ENCODE results near the gene PTCD1. TPM values are rescaled to one million over a fixed set of nuclear protein-coding genes. Genes with fewer than 3 reads are reported as not detected.

The PTCD1 gene
- total and polyA plus RNA-seq, 9 of the 15 experiments (the other 6 are each of a cell fraction or from before 2014, with no cell fraction given), result 0.46 to 17.1 (median 6.2) TPM

GRCh38 chr7:99472561-99473314 is 34.1 kb upstream of the PTCD1 start, which contains the start of gene ZNF789 (continued):
- TF ChIP-seq POLR2G (IDR thresholded peaks at IDR 0.05; ENCODE audit: low read depth, low read length) (peak; percentile 98), ZNF785 (CRISPR knock-in tag; IDR thresholded peaks at IDR 0.05) (no peak), RFX7 (CRISPR knock-in tag; IDR thresholded peaks at IDR 0.05) (no peak), ZNF12 (CRISPR knock-in tag; IDR thresholded peaks at IDR 0.05) (peak; percentile 81), ZNF324 (CRISPR knock-in tag; IDR thresholded peaks at IDR 0.05) (no peak), KDM2B (CRISPR knock-in tag; IDR thresholded peaks at IDR 0.05) (no peak), COPS2 (conservative IDR thresholded peaks at IDR 0.05) (no peak), THRB (CRISPR knock-in tag; conservative IDR thresholded peaks at IDR 0.05) (peak; percentile 67; the same call in 1 of the 2 replicates), HNRNPH1 (optimal IDR thresholded peaks at IDR 0.05; ENCODE audit: low read depth, low read length) (no peak), CTBP1 (IDR thresholded peaks at IDR 0.05; ENCODE audit: borderline replicate concordance) (no peak; the same call in 1 of the 2 replicates), SNIP1 (IDR thresholded peaks at IDR 0.05; ENCODE audit: low read depth) (peak; percentile 86), CBX2 (IDR thresholded peaks at IDR 0.05; ENCODE audit: insufficient read depth, low read length, poor library complexity, severe bottlenecking) (no peak), ZNF274 (IDR thresholded peaks at IDR 0.05; ENCODE audit: borderline replicate concordance, low read depth, low read length) (no peak), UBTF (IDR thresholded peaks at IDR 0.05; ENCODE audit: borderline replicate concordance in 1 of 2, low read depth in 2 of 2, low read length in 2 of 2) (peak in 1 of 2 experiments; percentile 59; a peak in 1 of 4 replicates), FOXK1 (CRISPR knock-in tag; IDR thresholded peaks at IDR 0.05; ENCODE audit: borderline replicate concordance) (no peak; the same call in 1 of the 2 replicates), GTF2F1 (IDR thresholded peaks at IDR 0.05; ENCODE audit: low read depth, low read length) (peak; percentile 36; the same call in 1 of the 2 replicates), BRD4 (IDR thresholded peaks at IDR 0.05) (peak; percentile 67; the same call in 1 of the 2 replicates), EP300 (IDR thresholded peaks at IDR 0.05; ENCODE audit: low read length) (0 out of 2 replicates have a peak, but pooled peaks have one; percentile 2), CAMTA2 (CRISPR knock-in tag; conservative IDR thresholded peaks at IDR 0.05) (no peak), MCM5 (IDR thresholded peaks at IDR 0.05; ENCODE audit: low read depth) (no peak), ESRRA (IDR thresholded peaks at IDR 0.05; ENCODE audit: borderline replicate concordance, low read depth) (0 out of 2 replicates have a peak, but pooled peaks have one; percentile 29), SRF (CRISPR knock-in tag; IDR thresholded peaks at IDR 0.05) (peak in 1 of 2 experiments; percentile 18; a peak in 1 of 4 replicates), CHCHD3 (CRISPR knock-in tag; IDR thresholded peaks at IDR 0.05) (peak; percentile 44; the same call in 1 of the 2 replicates), GABPB2 (CRISPR knock-in tag; conservative IDR thresholded peaks at IDR 0.05) (no peak)
